Upper lobe of left lung (tissue), 6 donors: ENCODE data around the gene KCNJ6. TPM values are rescaled to one million over a fixed set of nuclear protein-coding genes. Genes with fewer than 3 reads are reported as not detected.

Source experiments
- ATAC-seq, 2 donors: fragments of 200-7000 bp; cut with Tn5 transposase; one replicate each; pipeline ENCODE4 v1.9.1; 2022; ENCODE audit warnings: mild to moderate bottlenecking in 2 of 2, moderate library complexity in 2 of 2; ENCODE audit not compliant: low FRiP score in 2 of 2
- DNase-seq, 2 donors: peaks; one replicate each; pipeline ENCODE4 v3.0.0-alpha.2; 2019 to 2020
- H3K27ac ChIP-seq, 4 donors: fragments of 200-600 bp; sonication (generic); one replicate each; pipeline ENCODE4 v1.5.1; 2016 to 2019
- H3K27me3 ChIP-seq, 4 donors: fragments of 200-600 bp; sonication (generic); one replicate each; pipeline ENCODE4 v1.5.1; 2017 to 2019
- H3K36me3 ChIP-seq, 4 donors: fragments of 200-600 bp; sonication (generic); one replicate each; pipeline ENCODE4 v1.5.1; 2016 to 2019
- H3K4me1 ChIP-seq, 4 donors: fragments of 200-600 bp; sonication (generic); one replicate each; pipeline ENCODE4 v1.5.1; 2018 to 2019
- H3K4me3 ChIP-seq, 4 donors: fragments of 200-600 bp; sonication (generic); one replicate each; pipeline ENCODE4 v1.5.1; 2017 to 2019; ENCODE audit warnings: mild to moderate bottlenecking in 2 of 4, moderate library complexity in 1 of 4
- H3K9me3 ChIP-seq, 4 donors: fragments of 200-600 bp; sonication (generic); one replicate each; pipeline ENCODE4 v1.5.1; 2018 to 2019
- EP300 ChIP-seq, 4 donors: sonication (generic); formaldehyde crosslinking; IDR thresholded peaks; one replicate each; pipeline ENCODE4 v1.5.1; 2017; ENCODE audit warnings: antibody characterized with exemption in 4 of 4, control low read depth in 2 of 4
- POLR2A ChIP-seq, 4 donors: fragments of 450-650 bp; IDR thresholded peaks; one replicate each; pipeline ENCODE4 v1.5.1; 2016 to 2017; ENCODE audit warnings: antibody characterized with exemption in 4 of 4, mild to moderate bottlenecking in 2 of 4
- POLR2AphosphoS5 ChIP-seq, 2 donors: sonication (generic); formaldehyde crosslinking; IDR thresholded peaks; one replicate each; pipeline ENCODE4 v1.5.1; 2017; ENCODE audit warnings: antibody characterized with exemption in 2 of 2
- WGBS, 2 donors: methylation state at CpG; one replicate each; pipeline ENCODE4 v1.1.5; 2017 to 2018; 5-methylcytosine and 5-hydroxymethylcytosine counted together
- total RNA-seq, 6 donors: library from RNA; depleted of rRNA in 4 of 6; stranded (reverse); fragments of >200 nt in 4 of 6; gene quantifications; one replicate each; pipeline versions ENCODE4 v1.1.0 to v1.2.1, GENCODE V29; 2016 to 2021
- TF ChIP-seq, protein P1 (sequence below), 6 experiments: fragments of 450-650 bp in 4 of 6; fragments of 200-600 bp in 2 of 6; sonication (generic) in 2 of 6; IDR thresholded peaks; one replicate each; pipeline ENCODE4 v1.5.1; 2016 to 2019; ENCODE audit warnings: antibody characterized with exemption in 6 of 6
- donor health status: DM: no; HTN: no; CAD: no; lungs with moderate emphysema.
- donor health status: DM: no; HTN: yes; CAD: no; lungs with severe emphysema.

Gene KCNJ6
- total RNA-seq, 6 donors from 2014 or later: 0.06 to 0.15 TPM; not detected in 4

DNA sequence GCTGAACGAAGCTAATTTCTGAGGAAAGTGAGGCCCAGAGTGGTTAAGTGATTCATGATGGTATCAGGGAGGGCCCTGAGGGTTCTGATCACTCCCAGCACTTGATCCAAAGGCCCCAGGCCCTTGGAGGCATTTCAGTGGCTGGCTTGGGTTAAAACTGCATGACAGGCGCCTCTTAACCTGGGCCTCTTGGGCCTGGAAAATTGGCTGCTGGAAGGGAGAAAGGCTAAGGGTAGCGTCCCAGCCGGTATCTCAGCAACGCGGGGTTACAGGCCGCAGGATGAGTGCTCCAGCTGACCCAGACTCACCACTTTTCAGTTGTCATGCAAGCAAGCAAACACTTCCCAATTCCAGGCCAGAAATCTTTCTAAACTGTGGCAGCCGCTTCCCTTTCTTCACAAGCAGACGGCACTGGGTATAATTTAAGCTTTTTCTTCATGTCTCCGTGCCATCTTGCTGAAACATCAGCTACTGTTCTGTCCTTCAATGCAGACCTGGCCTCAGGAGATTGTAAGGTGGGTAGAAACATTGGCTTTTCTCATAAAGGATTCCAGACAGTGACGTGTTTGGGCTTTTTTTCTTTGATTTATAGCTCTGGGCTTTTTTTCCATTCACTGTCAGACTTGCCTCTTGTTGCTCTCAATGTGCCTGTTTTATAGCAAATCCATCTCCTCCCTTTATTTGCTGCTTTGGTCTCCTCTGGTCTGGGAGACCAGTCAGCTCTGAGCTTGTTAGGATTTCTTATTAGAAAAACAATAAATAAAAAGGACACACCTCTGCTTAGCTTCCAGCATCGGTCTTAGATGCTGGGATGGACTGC, 229.1 kb downstream of the KCNJ6 start:
- DNase-seq: no peak

DNA sequence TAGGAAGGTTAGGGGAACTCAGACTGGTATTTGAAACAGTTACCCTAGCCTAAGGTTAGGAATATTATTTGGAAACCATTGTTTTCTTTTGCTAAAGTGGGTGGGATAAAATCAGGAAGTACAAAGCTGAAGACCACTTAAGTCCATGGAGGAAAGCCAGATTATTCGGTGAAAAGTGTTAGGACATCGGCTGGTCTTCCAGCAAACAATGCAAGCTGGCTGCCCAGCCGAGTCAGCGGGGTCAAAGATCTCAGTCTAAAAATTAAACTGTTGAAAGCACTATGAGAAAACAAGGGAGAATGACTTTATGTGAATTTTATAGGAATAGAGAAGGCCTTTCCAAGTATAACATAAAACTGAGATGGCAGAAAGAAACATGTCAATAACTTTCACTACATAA, 231.7 kb downstream of the KCNJ6 start:
- DNase-seq (no peak), ATAC-seq (no peak)
- 46 to 61% methylated on average over 4 of the region's 4 CpGs for WGBS, 2 donors
- Histone ChIP-seq H3K4me3 (no peak overlapping the region), H3K4me1 (no peaks in the 10 kb centered on the region), H3K27me3 (no peaks in the 10 kb centered on the region), H3K9me3 (no peaks in the 10 kb centered on the region), H3K27ac (no peak overlapping the region), H3K36me3 (no peaks in the 10 kb centered on the region)
- TF ChIP-seq POLR2A (IDR thresholded peaks at IDR 0.05) (no peak), POLR2AphosphoS5 (IDR thresholded peaks at IDR 0.05) (no peak)
- TF ChIP-seq, protein P1, sequence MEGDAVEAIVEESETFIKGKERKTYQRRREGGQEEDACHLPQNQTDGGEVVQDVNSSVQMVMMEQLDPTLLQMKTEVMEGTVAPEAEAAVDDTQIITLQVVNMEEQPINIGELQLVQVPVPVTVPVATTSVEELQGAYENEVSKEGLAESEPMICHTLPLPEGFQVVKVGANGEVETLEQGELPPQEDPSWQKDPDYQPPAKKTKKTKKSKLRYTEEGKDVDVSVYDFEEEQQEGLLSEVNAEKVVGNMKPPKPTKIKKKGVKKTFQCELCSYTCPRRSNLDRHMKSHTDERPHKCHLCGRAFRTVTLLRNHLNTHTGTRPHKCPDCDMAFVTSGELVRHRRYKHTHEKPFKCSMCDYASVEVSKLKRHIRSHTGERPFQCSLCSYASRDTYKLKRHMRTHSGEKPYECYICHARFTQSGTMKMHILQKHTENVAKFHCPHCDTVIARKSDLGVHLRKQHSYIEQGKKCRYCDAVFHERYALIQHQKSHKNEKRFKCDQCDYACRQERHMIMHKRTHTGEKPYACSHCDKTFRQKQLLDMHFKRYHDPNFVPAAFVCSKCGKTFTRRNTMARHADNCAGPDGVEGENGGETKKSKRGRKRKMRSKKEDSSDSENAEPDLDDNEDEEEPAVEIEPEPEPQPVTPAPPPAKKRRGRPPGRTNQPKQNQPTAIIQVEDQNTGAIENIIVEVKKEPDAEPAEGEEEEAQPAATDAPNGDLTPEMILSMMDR (IDR thresholded peaks at IDR 0.05): no peak

More for the DNA sequence above, 229.1 kb downstream of the KCNJ6 start:
- Histone ChIP-seq H3K4me3 (no peak overlapping the region), H3K4me1 (no peaks in the 10 kb centered on the region), H3K9me3 (no peaks in the 10 kb centered on the region), H3K27ac (no peak overlapping the region), H3K36me3 (no peaks in the 10 kb centered on the region), H3K27me3 (no peaks in the 10 kb centered on the region)
- 57 to 79% methylated on average over 7 to 12 of the region's 12 CpGs for WGBS, 2 donors
- ATAC-seq: peak in 1 of 2 donors; percentile 26
- no peak for TF ChIP-seq EP300 (IDR thresholded peaks at IDR 0.05)
- no peak for TF ChIP-seq POLR2AphosphoS5 (IDR thresholded peaks at IDR 0.05)
- no peak for TF ChIP-seq POLR2A (IDR thresholded peaks at IDR 0.05)
- TF ChIP-seq, protein P1 (IDR thresholded peaks at IDR 0.05): no peak

DNA sequence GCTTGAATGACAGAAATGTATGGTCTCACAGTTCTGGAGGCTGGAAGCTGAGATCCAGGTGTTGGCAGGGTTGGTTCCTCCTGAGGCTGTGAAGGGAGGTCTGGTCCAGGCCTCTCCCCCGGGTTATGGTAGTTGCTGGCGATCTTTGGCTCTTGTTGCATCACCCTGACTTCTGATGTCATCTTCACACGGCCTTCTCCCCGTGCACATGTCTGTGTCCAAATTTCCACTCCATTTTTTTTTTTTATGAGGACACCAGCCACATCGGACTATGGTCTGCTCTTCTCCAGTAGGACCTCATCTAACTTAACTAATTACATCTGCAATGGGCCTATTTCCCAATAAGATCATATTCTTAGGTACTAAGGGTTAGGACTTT, 232.2 kb downstream of the KCNJ6 start:
- no peak overlapping the region for H3K27ac ChIP-seq
- H3K36me3 ChIP-seq: no peaks in the 10 kb centered on the region
- DNase-seq (no peak), ATAC-seq (no peak)
- H3K9me3 ChIP-seq: no peaks in the 10 kb centered on the region
- TF ChIP-seq, protein P1 (IDR thresholded peaks at IDR 0.05): no peak
- TF ChIP-seq POLR2AphosphoS5 (IDR thresholded peaks at IDR 0.05): no peak
- no peak for TF ChIP-seq EP300 (IDR thresholded peaks at IDR 0.05)
- TF ChIP-seq POLR2A (IDR thresholded peaks at IDR 0.05): no peak
- no peak overlapping the region for H3K4me3 ChIP-seq
- 74 to 84% methylated on average over 5 of the region's 5 CpGs for WGBS, 2 donors
- no peaks in the 10 kb centered on the region for H3K4me1 ChIP-seq
- no peaks in the 10 kb centered on the region for H3K27me3 ChIP-seq

GRCh38 chr21:37683396-37684114, 232.7 kb downstream of the KCNJ6 start:
- Histone ChIP-seq H3K9me3 (no peaks in the 10 kb centered on the region), H3K4me3 (no peak overlapping the region), H3K4me1 (no peaks in the 10 kb centered on the region), H3K36me3 (no peaks in the 10 kb centered on the region), H3K27me3 (no peaks in the 10 kb centered on the region), H3K27ac (no peak overlapping the region)
- WGBS, 2 donors: 58 to 60% methylated on average over 7 to 8 of the region's 8 CpGs
- no peak for TF ChIP-seq EP300 (IDR thresholded peaks at IDR 0.05)
- TF ChIP-seq, protein P1 (IDR thresholded peaks at IDR 0.05): no peak
- TF ChIP-seq POLR2A (IDR thresholded peaks at IDR 0.05): no peak
- TF ChIP-seq POLR2AphosphoS5 (IDR thresholded peaks at IDR 0.05): no peak
- ATAC-seq: no peak
- no peak for DNase-seq
